Left renal pelvis (tissue), 4 donors: Measurements from ENCODE around the gene OPRM1. TPM values are rescaled to one million over a fixed set of nuclear protein-coding genes. Genes with fewer than 3 reads are reported as not detected.

ENCODE experiments used
- DNase-seq, 4 donors: peaks; one replicate each; pipeline ENCODE4 v3.0.0-alpha.2; 2013; ENCODE audit warnings: low read depth in 4 of 4, low spot score in 3 of 4
- polyA plus RNA-seq, 4 donors: library from polyadenylated mRNA; unstranded; fragments of 120-200 nt; gene quantifications; one replicate each; pipeline ENCODE4 v1.2.1, GENCODE V29; 2013; ENCODE audit not compliant: insufficient read length in 4 of 4

The OPRM1 gene
- polyA plus RNA-seq, 4 donors = not detected

DNA sequence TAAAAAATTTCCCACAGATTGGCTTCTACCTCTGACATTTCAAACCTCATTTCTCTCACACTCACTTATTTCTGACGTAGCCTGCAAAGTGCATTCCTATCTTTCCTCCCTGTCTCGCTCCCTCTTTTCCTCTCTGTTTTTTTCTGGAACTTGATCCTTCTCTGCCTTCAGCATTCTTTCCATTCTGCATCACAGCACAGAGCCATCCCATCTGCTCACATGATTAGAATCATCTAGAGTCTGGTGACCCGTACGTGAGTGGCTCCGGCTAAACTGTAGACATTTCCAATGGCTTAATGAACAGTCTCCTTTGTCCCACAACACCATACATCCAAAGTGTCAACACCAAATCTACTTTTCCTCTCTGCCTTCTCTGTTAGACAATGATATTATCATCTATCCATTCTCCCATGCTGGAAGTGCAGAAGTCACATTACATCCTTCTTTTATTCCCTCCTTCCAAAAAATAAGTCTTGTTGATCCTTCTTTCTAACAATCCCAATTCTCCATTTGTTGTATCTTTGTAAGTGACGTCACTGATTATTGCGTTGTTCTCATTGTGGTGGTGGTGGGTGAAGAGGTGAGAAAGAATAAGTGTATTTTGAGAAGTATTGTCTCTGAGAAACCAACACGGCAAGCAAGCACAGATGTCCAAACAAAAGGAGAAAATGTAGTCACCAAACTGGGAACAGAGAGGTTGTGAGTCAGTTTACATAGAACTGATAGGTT, 41.6 kb downstream of the OPRM1 start:
- no peak for DNase-seq

DNA sequence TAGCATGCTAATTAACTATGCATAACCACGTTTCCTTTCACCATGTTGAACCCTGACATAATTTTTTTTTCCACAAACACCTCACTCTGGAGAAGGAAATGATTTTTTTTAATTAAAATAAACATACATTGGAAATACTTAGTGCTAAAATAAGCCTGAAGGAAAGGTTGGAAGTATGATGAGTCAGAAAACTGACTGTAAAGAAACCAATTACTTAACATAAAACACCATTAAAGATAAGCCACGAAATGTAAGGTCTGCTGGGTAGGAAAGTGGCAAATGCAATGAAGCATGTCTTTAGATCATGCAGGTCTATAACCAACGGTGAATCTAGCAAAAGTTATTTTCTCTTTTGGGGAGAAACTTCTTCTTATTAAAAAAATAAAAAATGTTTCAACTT, 47.5 kb downstream of the OPRM1 start:
- DNase-seq = no peak

DNA sequence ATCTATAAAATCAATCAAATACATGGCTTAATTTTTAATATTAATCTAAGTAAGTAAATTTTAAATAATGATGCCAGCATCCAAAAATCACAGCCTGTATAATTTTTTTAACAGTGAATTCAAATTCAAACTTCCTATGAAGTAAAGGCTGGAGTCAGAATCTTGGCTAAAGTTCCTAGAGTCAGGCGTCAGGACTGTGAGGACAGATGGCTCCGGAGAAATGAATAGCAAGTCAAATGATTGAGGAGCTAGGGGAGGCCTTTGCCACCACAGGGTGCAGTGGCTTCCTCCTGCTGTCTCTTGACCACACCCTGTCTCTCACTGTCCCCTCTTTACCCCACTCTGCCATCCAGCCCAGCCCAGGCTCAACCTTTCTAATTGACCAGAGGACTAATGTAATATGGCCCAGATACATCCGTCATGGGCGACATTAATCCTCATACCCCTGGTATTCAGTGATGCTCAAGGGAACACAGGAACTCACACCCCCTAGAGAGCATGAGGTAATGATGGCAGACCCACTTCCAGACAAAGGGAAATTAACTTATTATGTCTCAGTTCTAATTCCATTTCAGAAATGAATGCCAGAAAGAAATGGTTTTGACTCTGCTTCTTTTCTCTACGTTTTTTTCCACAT, 53.4 kb downstream of the OPRM1 start:
- DNase-seq = no peak

DNA sequence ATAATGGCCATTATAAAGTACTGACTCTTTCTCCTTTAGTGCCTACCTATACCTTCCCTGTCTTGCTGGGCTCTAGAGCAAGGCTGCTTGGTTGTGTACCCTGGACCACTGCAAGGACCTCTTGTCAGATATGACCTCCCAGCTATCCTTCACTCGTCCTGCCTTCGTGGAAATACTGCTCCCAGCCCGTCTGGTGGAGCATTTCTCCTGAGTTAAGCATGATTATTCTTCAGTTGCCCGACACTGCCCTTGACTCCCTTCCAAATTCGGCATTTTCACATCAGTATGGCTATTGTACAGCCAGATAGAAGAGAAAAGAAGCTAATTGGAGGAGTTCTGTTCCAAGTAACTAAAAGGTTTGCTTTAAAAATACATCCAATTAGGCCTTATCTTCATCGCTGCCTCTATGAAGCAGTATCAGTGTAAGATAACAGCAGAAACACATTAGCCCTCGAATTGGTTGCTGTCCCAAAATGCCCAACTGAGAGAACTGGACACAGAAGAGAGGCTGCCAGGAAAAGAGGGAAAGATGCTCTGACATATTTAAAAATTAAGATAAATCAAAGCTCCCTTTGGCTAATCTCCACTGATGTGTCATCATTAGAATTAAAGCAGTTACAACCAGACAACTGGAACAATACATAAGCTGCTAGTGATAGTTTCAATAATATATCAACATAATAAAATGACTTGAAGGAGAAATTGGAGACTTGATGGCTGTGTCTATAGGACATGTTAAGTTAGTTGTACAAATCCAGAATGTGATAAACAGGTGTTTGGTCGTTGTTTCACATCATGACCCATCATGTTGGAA, 54.4 kb downstream of the OPRM1 start:
- DNase-seq = no peak

DNA sequence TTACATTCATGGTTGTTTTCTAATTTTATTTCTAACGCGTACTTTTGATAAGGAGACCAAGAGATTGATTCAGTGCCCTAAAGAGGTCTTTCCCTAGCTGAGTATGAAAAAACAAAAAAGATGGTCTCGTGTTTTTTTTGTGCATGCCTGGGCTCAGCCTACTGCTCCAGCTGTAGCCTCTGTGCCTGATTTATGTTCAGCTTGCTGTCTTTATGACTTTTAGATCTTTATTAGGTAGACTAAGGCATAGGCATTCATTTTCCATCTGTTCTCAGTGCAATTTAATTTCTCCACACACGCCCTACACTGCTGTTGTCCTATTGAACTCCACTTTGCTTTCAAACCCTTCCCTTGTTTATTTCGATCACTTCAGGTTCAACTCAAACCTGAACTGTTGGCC, 56.5 kb downstream of the OPRM1 start:
- no peak for DNase-seq

DNA sequence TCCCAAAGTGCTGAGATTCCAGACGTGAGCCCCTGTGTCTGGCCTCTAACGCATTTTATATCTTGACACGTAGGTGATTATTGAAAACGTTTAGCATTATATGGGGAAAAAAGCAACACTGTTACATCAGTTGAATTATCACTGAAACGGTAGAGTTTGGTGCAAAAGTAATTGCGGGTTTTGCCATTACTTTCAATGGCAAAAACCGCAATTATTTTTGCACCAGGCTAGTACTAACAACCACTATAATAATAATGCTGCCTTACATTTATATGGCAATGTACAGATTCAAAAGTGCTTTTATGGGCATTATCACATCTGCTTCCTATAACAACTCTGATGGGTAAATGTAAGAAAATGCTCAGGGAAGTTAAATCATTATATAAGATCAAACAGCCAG, 57.3 kb downstream of the OPRM1 start:
- no peak for DNase-seq

DNA sequence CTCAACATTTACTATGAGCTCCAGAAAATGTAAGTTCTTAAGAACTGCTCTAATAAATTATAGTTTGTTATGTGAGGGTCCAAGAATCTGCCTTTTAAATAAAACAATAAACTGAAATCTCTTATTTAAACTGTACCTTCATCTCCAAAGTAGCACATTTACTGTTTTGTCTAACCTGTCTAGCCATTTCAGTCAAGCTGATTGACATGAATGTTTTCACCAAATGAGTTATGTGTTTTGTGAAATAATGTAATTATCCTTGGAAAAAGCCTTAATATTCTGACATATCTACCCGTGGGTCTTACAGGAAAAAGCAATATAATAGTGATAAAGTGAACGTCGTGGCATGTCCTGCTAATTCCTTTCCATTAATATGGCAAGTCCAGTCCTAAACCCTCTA, 57.8 kb downstream of the OPRM1 start:
- no peak for DNase-seq

DNA sequence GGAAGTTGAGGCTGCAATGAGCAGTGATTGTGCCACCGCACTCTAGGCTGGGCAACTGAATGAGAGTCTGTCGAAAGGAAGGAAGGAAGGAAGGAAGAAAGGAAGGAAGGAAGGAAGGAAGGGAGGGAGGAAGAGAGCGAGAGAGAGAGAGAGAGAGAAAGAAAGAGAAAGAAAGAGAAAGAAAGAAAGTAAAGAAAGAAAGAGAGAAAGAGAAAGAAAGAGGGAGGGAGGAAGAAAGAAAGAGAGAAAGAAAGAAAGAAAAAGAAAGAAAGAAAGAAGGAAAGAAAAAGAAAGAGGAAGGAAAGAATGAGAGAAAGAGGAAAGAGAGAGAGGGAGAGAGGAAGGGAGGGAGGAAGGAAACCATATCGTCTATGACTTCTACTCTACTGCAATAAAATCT, 60.2 kb downstream of the OPRM1 start:
- no peak for DNase-seq

DNA sequence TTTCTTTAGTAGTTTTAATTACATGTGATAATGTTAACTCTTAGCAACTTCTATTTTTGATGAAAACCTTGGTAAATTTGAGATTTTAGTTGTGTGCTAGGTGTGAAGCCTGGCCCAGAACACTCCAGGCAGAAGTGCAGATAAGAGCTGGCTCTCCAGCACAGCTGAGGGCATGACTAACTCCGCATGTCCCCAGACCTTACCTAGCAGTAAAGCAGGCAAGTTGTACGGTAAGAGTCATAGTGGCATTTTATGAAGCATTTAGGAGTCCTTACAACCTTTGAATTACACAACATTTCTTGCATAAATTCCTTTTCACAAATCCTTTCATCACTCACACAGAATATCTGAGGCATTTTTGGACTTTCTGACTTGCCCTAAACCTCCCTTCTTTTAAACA, 67.2 kb downstream of the OPRM1 start:
- DNase-seq = no peak

DNA sequence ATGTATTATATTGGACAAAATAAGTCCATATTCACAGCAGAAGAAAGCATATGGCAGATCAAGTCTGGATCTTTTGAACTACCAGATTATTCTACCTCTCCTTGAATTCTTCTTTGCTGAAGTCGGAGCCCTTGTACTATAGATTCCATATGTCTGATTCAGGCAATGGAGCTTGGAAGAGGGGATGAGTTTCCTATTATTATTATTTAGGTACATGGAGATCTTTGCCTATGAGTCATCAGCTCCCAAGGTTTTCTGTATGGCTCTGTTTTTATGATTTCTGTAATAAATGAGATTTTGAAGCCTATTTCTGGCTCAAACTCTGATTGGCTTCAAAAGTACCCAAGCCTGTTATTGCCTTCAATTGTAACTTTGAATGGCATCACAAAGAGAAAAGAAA, 72.0 kb downstream of the OPRM1 start:
- DNase-seq = no peak

DNA sequence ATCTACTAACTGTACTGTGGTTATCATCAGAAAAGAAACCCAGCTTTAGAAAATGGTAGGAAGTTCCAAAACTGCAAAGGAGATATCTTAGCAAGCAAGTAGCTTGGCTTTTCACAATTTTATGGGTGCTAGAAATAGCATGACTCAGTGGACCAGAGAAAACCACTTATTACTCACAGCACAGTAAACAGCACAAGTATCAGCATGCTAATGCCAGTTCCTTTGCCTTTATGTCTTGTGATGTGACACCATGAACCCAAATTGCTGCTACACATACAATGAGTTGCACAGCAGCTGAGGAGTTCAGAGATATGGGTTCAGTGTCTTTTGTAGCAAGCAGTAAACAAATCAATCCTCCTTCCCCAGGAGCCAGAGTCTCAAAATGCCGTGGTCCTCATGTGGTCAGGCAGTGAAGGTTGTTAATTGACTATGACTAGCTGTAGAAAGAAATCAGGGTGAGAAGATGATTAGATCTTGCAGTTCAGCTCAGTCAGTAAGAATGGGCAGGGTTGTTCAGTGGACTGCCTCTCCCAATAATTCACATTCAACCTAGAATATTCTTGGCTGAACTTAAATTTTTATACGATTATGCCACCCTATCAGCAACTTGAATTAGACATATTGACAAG, 73.3 kb downstream of the OPRM1 start:
- DNase-seq = no peak

DNA sequence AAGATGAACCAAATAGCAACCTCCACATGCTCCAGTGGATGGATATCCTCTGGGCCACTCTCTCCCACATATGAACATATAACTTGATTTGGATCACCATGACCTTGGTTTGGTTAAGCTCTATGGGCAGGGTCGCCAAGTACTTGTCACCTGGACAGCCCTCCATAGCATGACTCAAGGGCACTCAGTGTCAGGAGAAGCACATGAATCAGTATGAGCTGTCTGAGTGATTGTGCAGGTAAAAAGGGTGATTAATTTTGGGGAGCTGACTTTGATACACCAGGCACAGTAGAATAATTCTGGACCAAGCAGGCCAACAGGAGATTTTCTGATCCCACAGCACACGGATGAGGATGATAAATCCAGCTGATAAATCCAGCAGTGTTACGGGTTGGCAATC, 74.4 kb downstream of the OPRM1 start:
- no peak for DNase-seq

DNA sequence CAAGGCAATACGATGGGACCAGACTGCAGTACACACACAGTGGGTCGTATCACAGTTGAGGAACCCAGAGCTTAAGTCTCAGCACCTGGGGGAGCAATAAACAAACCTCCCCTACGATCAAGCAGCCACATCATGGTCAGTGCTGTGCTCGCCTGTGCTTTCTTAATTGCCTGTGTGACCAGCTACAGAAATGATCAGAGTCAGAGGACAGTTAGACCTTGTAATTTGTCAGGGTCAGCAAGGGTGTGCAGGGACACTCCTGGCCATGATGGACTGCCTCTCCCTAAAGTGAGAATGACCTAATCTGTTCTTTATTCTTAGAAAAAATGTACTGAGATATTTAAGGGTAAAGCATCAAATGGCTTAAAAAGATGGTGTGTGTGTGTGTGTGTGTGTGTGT, 78.4 kb downstream of the OPRM1 start:
- no peak for DNase-seq

DNA sequence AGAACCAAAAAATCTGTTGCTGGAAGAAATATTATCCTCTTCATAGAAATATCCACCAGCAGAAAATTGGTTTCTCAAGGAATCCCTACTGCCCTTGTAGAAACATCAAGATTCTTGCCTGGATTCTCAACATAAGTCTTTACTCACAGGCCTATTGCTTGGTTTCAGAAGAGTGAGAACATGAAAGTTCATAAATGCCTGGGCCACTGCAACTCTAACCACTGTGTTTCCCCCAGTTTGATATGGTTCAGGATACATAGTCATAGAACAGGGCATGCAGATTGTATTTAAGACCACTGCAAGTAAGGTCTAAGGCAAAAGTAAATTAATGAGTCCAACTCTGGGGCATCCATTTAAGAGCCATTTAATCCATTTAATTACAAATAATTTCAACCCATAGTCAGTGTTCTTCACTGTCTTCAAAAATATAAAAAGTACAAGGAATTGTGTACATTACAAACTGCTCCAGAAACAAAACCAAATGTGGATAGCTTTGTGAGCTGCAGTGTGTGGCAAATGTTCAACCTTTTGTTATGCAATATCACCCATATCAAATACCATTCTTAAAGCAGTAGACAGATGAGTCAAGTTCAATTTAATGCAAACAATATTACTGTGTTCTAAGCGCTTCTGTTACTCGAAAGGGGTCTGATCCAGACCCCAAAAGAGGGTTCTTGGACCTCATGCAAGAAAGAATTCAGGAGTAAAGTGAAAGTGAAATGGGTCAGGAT, 83.3 kb downstream of the OPRM1 start:
- no peak for DNase-seq

DNA sequence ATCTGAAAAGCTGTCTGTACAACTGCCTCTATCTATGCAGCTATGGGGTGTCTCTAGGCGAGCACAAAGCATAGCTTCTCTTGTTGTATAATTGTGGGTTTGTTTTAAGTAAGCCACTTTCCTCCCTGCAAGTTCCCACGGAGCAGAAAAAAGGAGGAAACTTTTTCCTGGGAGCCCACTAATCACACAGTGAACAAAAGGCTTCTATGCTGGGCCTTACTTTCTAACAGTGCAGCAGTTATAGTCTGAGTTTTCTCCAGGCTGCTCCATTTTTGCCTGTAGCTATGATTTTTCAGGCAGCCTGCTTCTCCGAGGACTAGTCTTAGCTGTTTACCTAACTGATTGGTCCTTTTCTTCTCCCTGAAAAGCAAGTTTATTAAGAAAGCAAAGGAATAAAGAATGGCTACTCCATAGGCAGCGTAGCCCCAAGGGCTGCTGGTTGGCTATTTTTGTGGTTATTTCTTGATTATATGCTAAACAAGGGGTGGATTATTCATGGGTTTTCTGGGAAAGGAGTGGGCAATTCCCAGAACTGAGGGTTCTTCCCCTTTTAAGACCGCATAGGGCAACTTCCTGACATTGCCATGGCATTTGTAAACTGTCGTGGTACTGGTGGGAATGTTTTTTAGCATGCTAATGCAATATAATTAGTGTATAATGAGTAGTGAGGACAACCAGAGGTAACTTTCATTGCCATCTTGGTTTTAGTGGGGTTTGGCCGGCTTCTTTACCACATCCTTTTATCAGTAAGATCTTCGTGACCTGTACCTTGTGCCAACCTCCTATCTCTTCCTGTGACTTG, 84.3 kb downstream of the OPRM1 start:
- DNase-seq = no peak

DNA sequence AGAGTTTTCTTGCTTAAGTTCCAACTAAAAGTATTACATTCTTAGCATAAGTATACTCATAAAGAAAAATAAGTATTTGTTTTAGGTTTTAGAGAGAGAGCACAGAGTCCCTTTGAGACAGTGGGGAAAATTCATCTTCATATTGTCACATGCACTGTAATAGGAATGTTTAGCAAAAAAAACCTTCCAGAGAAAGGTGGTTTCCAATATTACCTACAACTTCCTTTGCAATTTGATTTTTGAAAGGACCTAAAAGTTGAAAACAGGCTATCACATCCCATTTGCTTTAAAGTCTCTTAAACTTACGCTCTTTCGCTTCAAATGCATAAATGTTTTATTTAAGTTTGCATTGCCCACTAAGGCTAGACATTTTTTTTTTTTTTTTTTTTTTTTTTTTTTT, 86.4 kb downstream of the OPRM1 start:
- DNase-seq = no peak

DNA sequence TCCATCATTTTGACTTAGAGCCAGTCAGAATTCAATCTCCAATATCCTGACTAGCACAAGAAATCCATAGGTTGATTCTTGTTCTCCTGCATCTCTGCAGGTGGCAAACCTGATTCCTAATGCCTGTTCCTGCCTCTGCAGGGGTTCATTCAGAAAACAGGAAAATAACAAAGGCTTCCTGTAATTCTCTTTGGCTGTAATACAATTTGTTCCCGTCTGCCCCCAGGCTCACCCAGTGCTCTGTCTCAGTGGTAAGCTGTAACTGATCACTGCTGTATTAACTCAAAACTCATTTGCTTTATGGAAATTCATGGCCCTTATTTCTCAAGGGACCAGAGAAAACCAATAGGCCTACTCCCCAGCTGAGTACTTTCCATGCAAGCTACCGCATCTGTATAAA, 88.6 kb downstream of the OPRM1 start:
- no peak for DNase-seq

DNA sequence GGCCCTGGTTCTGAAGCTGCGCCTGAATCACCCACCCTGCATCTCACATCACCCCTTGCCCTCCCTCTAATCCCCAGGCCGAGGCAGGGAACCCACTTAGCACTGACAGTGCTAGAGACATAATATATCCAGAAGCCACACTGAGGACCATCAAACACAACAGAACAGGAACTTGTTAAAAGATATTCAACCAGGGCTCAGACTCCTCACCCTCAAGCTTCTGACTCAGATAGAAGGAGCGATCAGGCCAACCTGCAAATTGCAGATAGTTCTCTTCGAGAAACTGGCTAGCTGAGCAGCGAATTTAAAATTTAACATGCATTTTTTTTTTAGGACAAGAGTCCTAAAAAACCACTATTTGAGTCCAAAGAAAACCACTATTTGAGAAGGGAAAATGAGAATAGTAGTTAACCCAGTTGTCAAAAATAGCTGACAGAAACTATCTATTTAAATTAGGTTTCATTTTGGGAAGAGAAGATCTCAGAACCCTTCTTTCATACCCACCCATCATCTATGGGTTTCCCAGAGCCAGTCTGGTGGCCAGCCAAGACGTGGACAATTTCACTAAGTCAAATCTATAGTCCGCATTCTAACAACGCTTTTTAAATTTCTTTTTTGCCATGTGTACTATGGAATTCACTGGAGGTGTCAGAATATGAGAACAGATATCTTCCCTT, 95.6 kb downstream of the OPRM1 start:
- DNase-seq = no peak

DNA sequence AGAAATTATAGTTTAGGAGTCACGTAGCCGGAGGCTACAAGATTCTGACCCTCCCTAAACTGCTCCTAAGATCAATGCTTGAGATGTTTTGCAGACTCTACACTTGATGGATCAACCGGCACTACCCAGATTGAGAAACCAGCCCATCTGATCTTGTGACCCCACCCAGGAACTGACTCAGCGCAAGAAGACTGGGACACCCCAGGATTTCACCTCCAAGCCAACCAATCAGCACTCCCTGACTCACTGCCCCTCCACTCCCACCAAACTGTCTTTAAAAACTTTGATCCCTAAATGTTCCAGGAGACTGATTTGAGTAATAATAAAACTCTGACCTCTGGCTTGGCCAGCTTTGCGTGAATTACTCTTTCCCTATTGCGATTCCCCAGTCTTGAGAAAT, 99.8 kb downstream of the OPRM1 start:
- DNase-seq = no peak
